HG03378 (cell line): Measurements from ENCODE around the gene TNS2.
"Not testable (repeated sequence)": the region's sequence is repeated elsewhere in the genome, so short reads cannot be mapped to it uniquely, and the experiment has no call there.

ENCODE experiments used
- ATAC-seq: cut with Tn5 transposase; IDR thresholded peaks from one replicate; pipeline ENCODE4 v1.9.1; 2021; ENCODE audit warnings: mild to moderate bottlenecking, moderate library complexity; ENCODE audit not compliant: unreplicated experiment

The TNS2 gene

GRCh38 chr12:53105256-53105655 lies 55.4 kb downstream of the TNS2 start:
- ATAC-seq, result no peak

DNA sequence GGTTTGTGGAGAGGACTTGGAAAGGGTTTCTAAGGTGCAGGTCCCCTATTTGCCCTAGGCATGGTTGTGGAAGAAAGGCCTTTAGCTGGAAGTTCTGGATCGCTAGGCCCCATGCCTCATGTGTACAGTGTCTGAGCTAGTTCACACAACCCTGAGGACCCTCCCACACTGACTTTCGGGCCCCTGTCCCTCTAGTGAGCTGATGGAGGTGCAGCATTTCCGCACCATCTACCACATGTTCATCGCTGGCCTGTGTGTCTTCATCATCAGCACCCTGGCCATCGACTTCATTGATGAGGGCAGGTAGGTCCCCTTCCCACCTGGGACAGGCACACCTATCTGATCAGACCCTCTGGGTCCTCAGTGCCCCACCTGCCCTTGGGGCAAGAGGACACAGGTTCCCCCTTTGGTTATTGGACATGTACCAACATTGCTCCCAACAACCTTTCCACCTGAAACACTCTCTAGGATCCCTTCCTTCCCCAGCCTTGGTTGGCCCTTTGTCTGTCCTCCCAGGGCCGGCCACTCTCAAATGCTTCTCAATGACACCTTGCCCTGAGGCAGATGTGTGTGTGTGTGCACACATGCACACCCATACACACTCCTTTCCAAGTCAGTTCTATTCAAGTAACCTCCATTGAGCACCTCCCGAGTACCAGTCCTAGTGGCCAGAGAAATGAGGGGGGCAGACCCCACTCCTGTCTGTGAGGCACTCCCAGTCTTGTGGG lies 56.0 kb downstream of the TNS2 start:
- no peak for ATAC-seq

DNA sequence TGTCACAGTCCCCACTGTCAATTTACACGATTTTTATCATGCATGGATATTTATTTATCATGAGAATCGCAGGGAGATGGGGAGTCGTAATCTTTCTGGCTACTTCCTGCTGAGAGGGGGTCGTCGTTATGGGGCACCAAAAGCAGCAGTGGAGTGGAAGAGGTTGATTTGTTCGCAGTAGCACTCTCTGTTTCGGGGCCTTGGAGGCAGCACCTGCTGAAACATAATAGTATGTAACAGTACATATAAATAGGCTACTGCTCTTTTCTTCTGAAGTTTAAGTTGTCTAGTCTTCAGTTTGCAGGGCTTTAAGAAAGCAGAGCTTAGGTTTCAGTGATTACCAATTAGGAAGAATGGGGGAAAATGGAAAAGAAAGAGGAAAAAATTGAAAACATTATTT lies 57.3 kb downstream of the TNS2 start:
- no peak for ATAC-seq

DNA sequence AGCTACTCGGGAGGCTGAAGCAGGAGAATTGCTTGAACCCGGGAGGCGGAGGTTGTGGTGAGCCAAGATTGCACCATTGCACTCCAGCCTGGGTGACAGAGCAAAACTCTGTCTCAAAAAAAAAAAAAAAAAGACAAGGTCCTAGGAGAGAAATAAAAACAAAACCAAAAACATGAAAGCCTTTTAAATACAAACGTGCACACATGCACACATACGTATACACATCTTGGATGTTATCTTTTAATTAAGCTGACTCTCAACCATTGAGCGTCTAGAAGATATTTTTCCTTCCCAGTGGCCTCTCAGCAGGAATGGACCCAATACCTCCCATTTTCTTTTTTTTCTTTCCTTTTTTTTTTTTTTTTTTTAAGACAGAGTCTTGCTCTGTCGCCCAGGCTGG lies 62.6 kb downstream of the TNS2 start:
- ATAC-seq, result not testable (repeated sequence)

GRCh38 chr12:53113136-53113705 lies 63.4 kb downstream of the TNS2 start:
- ATAC-seq, result no peak

DNA sequence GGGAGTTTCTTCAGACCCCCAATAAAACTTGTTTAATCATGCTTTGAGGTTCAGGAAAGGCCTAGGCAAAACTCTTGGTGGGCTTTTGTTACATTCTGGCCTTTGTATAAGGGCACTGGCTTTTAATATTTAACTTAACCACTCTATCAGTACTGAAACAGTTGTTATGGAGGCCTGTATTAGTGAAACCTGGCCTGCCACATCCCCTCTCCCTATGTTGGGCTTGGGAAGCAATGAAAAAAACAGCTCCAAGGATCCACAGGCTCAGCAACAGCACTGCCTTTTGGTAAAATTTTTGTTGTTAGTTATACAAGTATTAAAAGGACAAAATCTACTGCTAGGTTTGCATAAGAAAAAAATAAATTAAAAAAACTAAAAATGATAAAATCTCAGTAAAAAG lies 64.1 kb downstream of the TNS2 start:
- ATAC-seq, result no peak
